Left lung (tissue), 10 donors: Measurements from ENCODE around the gene UNKL. TPM values are rescaled to one million over a fixed set of nuclear protein-coding genes. Genes with fewer than 3 reads are reported as not detected.

Experiments used
- ATAC-seq: fragments of 200-7000 bp; cut with Tn5 transposase; one replicate; pipeline ENCODE4 v1.9.1; 2020; ENCODE audit warnings: moderate library complexity
- DNase-seq, 4 donors: peaks; one replicate each; pipeline ENCODE4 v3.0.0-alpha.2; 2013 to 2020
- H3K27ac ChIP-seq, 2 donors: fragments of 200-600 bp; sonication (generic) in 1 of 2; one replicate each; pipeline versions ENCODE4 v1.5.0 to v1.8.0; 2020 to 2021
- H3K27me3 ChIP-seq, 2 donors: fragments of 200-600 bp; sonication (generic) in 1 of 2; one replicate each; pipeline versions ENCODE4 v1.5.0 to v1.8.0; 2020 to 2021
- H3K36me3 ChIP-seq, 2 donors: fragments of 200-600 bp; sonication (generic) in 1 of 2; one replicate each; pipeline versions ENCODE4 v1.5.0 to v1.8.0; 2020 to 2021
- H3K4me1 ChIP-seq, 2 donors: fragments of 200-600 bp; one replicate each; pipeline ENCODE4 v1.8.0; 2021
- H3K4me3 ChIP-seq, 2 donors: fragments of 200-600 bp; sonication (generic) in 1 of 2; one replicate each; pipeline versions ENCODE4 v1.5.0 to v1.8.0; 2020 to 2021; ENCODE audit warnings: mild to moderate bottlenecking in 1 of 2
- H3K9me3 ChIP-seq, 2 donors: fragments of 200-600 bp; sonication (generic) in 1 of 2; one replicate each; pipeline versions ENCODE4 v1.5.0 to v1.8.0; 2020 to 2021
- intact Hi-C, 2 donors: fragments of 100-400 bp; cut with DNase I; formaldehyde crosslinking; loops; one replicate each; pipeline versions ENCODE4 v1.11.2 to v1.14.2; 2022
- polyA plus RNA-seq, 6 donors: library from polyadenylated mRNA; unstranded; fragments of 120-200 nt; gene quantifications; one replicate each; pipeline ENCODE4 v1.2.1, GENCODE V29; 2013; ENCODE audit not compliant: insufficient read length in 6 of 6
- total RNA-seq, 2 donors: library from RNA; stranded (reverse); fragmentation: NEBNext Ultra II Directional; extraction: Animal tissue kit (Norgen Biotek cat#: 25700); gene quantifications; one replicate each; pipeline ENCODE4 v1.2.1, GENCODE V29; 2021
- TF ChIP-seq, protein P1 (sequence below), 2 donors: fragments of 200-600 bp; sonication (generic) in 1 of 2; IDR thresholded peaks; one replicate each; pipeline versions ENCODE4 v1.5.0 to v1.8.0; 2021; ENCODE audit warnings: antibody characterized with exemption in 2 of 2
- donor health status: DM: no; HTN: yes; CAD: no.
- donor health status: DM: no; HTN: no; CAD: no.

The UNKL gene
- total and polyA plus RNA-seq, 8 donors: 18.9 to 27.3 (median 20.8) TPM

DNA sequence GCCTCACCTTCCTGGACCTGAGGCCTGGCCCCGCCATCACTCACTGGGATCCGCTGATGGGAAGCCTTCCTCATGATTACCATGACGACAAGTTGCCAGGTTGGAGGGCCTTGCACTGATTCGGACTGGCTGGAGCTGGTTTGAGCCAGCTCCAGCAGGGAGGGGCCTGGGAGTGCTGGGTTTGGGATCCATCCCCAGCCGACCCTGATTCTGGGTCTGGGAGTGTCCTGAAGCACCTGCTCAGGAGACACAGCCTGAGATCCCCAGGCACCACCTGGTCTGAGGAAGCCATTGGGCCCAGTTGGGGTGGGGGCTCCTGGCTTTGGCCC, 86.9 kb downstream of the UNKL start:
- Histone ChIP-seq H3K27me3 (peaks cover 8 to 22% of the 10 kb centered on the region in 2 donors), H3K4me3 (no peak overlapping the region), H3K27ac (no peak overlapping the region), H3K9me3 (peaks cover 0 to 9% of the 10 kb centered on the region in 2 donors), H3K4me1 (peaks cover 0 to 16% of the 10 kb centered on the region in 2 donors), H3K36me3 (peaks cover 0 to 50% of the 10 kb centered on the region in 2 donors)
- TF ChIP-seq, protein P1, sequence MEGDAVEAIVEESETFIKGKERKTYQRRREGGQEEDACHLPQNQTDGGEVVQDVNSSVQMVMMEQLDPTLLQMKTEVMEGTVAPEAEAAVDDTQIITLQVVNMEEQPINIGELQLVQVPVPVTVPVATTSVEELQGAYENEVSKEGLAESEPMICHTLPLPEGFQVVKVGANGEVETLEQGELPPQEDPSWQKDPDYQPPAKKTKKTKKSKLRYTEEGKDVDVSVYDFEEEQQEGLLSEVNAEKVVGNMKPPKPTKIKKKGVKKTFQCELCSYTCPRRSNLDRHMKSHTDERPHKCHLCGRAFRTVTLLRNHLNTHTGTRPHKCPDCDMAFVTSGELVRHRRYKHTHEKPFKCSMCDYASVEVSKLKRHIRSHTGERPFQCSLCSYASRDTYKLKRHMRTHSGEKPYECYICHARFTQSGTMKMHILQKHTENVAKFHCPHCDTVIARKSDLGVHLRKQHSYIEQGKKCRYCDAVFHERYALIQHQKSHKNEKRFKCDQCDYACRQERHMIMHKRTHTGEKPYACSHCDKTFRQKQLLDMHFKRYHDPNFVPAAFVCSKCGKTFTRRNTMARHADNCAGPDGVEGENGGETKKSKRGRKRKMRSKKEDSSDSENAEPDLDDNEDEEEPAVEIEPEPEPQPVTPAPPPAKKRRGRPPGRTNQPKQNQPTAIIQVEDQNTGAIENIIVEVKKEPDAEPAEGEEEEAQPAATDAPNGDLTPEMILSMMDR (IDR thresholded peaks at IDR 0.05): no peak
- no peak for ATAC-seq
- no peak for DNase-seq
- intact Hi-C loops: no loop called here

DNA sequence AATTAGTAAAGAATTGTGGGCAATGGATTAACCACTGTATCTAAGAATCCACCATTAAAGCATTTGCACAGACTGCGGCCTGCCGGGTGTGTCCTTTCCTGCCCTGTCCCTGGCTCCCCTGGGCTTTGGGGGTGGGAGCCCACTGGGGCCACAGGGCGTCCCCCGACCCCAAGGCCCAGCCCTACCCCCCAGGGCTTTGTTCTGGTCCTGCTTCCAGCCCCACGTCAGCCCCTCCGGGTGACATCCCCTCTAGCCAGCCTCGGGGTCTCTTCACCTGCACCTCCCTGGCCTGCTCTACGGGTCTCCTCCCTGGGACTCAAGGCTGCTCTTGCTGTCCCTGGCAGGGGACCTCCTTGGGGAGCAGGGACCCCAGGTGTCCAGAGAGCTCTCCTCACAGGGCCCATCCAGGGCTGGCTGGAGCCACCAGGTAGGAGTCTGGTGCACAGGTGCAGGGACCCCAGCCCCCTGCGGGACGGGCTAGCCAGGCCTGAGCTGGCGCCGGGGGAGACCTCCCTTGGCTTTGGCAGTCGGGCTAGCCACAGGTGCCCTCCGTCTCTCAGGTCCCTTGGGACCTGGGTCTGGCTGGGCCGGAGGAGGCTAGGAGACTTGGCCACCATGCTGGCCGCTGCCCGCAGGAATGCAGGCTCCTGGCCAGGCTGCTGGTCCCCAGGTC, 87.4 kb downstream of the UNKL start:
- Histone ChIP-seq H3K36me3 (peaks cover 0 to 55% of the 10 kb centered on the region in 2 donors), H3K27ac (no peak overlapping the region), H3K4me1 (peaks cover 0 to 11% of the 10 kb centered on the region in 2 donors), H3K4me3 (no peak overlapping the region), H3K9me3 (peaks cover 0 to 9% of the 10 kb centered on the region in 2 donors), H3K27me3 (peaks cover 3 to 17% of the 10 kb centered on the region in 2 donors)
- ATAC-seq (no peak), DNase-seq (no peak)
- intact Hi-C loops: no loop called here
- TF ChIP-seq, protein P1 (IDR thresholded peaks at IDR 0.05): no peak

DNA sequence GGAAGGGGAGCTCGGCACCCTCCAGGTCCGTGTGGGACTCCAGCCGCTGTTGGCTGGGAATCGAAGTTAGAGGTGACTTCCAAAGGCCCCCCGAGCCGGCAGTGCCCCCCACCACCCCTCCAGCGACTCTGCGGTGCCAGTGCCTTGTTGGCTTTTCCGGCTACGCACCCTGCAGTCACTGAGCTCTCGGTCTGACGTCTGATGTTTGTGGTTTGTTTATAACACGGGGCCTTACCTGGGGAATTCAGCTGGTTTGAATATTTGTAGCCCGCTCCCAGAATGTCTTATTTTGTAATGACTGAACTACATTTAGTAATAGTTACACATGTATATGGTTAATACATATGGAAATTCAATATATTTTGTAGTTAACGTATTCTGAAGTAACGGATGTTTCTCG, 88.1 kb downstream of the UNKL start:
- H3K27me3 ChIP-seq: peaks cover 0 to 10% of the 10 kb centered on the region in 2 donors
- TF ChIP-seq, protein P1 (IDR thresholded peaks at IDR 0.05): no peak
- H3K9me3 ChIP-seq: peaks cover 0 to 9% of the 10 kb centered on the region in 2 donors
- no peak overlapping the region for H3K27ac ChIP-seq
- H3K4me3 ChIP-seq: no peak overlapping the region
- peaks cover 0 to 61% of the 10 kb centered on the region in 2 donors for H3K36me3 ChIP-seq
- DNase-seq: no peak
- ATAC-seq: no peak
- peaks cover 0 to 5% of the 10 kb centered on the region in 2 donors for H3K4me1 ChIP-seq
- intact Hi-C loops: no loop called here

DNA sequence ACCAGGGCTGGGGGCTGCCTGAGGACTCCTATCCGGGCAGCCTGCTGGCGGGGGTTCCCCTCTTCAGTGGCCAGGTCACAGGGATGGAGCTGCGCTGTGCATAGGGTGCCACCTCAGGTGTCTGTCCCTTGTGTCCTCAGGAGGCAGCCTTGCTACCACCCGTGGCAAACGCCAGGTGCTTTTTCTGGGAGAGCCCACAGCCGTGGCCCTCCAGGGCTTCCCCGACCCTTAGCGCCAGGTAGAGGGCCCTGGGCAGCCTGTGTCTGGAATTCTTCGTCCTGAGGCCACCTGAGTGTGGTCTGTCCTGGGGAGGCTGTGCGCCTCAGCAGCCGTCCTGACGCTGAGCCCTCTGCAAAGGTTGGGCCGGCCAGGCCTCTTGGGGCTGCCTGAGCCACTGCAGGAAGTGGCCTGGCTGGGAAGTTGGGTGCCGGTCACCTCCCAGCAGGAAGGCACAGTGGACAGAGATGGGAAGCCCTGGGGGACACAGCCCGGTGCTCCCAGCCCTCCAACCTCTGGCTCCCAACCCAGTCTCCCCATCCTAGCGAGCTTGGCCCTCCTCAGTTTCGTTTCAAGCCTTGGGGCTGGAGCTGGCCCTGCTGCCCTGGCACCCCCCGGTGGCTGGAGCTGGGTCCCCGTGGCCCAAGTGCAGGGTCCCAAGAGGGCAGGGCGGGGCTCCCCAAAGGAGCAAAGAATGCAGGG, 88.7 kb downstream of the UNKL start:
- Histone ChIP-seq H3K4me3 (no peak overlapping the region), H3K36me3 (peaks cover 0 to 67% of the 10 kb centered on the region in 2 donors), H3K27me3 (peaks cover 0 to 5% of the 10 kb centered on the region in 2 donors), H3K4me1 (no peaks in the 10 kb centered on the region), H3K9me3 (peaks cover 0 to 8% of the 10 kb centered on the region in 2 donors), H3K27ac (no peak overlapping the region)
- TF ChIP-seq, protein P1 (IDR thresholded peaks at IDR 0.05): no peak
- intact Hi-C loops: no loop called here
- ATAC-seq (no peak), DNase-seq (no peak)

DNA sequence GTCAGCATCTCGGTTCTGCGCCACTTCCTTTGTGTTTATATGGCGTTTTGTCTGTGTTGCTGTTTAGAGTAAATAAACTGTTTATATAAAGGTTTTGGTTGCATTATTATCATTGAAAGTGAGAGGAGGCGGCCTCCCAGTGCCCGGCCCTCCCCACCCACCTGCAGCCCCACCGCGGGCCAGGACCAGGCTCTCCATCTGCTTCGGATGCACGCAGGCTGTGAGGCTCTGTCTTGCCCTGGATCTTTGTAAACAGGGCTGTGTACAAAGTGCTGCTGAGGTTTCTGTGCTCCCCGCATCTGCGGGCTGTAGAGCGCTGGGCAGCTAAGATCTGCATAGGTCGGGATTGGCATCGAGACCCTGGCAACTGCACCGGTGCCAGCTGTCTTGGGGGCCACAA, 89.2 kb downstream of the UNKL start:
- H3K36me3 ChIP-seq: peaks cover 0 to 73% of the 10 kb centered on the region in 2 donors

More for the DNA sequence above, 89.2 kb downstream of the UNKL start:
- ATAC-seq: no peak
- Histone ChIP-seq H3K4me3 (no peak overlapping the region), H3K9me3 (peaks cover 0 to 3% of the 10 kb centered on the region in 2 donors), H3K27me3 (no peaks in the 10 kb centered on the region), H3K27ac (no peak overlapping the region), H3K4me1 (no peaks in the 10 kb centered on the region)
- TF ChIP-seq, protein P1 (IDR thresholded peaks at IDR 0.05): no peak
- DNase-seq: no peak
- intact Hi-C loops: no loop called here
